Measurements from ENCODE around the gene SLC35B3.

GRCh38 chr6:8468552-8469356 is 33.4 kb upstream of the SLC35B3 start:
- TF ChIP-seq, protein P1, sequence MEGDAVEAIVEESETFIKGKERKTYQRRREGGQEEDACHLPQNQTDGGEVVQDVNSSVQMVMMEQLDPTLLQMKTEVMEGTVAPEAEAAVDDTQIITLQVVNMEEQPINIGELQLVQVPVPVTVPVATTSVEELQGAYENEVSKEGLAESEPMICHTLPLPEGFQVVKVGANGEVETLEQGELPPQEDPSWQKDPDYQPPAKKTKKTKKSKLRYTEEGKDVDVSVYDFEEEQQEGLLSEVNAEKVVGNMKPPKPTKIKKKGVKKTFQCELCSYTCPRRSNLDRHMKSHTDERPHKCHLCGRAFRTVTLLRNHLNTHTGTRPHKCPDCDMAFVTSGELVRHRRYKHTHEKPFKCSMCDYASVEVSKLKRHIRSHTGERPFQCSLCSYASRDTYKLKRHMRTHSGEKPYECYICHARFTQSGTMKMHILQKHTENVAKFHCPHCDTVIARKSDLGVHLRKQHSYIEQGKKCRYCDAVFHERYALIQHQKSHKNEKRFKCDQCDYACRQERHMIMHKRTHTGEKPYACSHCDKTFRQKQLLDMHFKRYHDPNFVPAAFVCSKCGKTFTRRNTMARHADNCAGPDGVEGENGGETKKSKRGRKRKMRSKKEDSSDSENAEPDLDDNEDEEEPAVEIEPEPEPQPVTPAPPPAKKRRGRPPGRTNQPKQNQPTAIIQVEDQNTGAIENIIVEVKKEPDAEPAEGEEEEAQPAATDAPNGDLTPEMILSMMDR (IDR thresholded peaks at IDR 0.05 in 8 of 11, conservative IDR thresholded peaks at IDR 0.05 in 3 of 11): no peak
- TF ChIP-seq POLR2A (IDR thresholded peaks at IDR 0.05): no peak
